Neuronal stem cell (in vitro differentiated cells): ENCODE data around the gene ROR1.

Experiments
- DNase-seq: peaks from one replicate; pipeline ENCODE4 v3.0.0-alpha.2; 2013; ENCODE audit warnings: low spot score
- H2AFZ ChIP-seq: one replicate; pipeline ENCODE4 v1.6.1; 2013; ENCODE audit warnings: mild to moderate bottlenecking, low read length, inconsistent platforms
- H2AK5ac ChIP-seq: 2 replicates; pipeline ENCODE4 v1.6.1; 2013; ENCODE audit warnings: low read depth, mild to moderate bottlenecking, inconsistent platforms, low read length, moderate library complexity, mixed read lengths
- H2BK120ac ChIP-seq: 2 replicates; pipeline ENCODE4 v1.6.1; 2013; ENCODE audit warnings: low read depth, mild to moderate bottlenecking, inconsistent platforms, low read length, moderate library complexity, mixed read lengths
- H2BK12ac ChIP-seq: one replicate; pipeline ENCODE4 v1.6.1; 2013; ENCODE audit warnings: low read length, inconsistent platforms
- H2BK15ac ChIP-seq: 2 replicates; pipeline ENCODE4 v1.6.1; 2013; ENCODE audit warnings: mild to moderate bottlenecking, low read length, inconsistent platforms, mixed read lengths
- H2BK5ac ChIP-seq: one replicate; pipeline ENCODE4 v1.6.1; 2013; ENCODE audit warnings: inconsistent platforms, mild to moderate bottlenecking, low read length, moderate library complexity
- H3K14ac ChIP-seq: one replicate; pipeline ENCODE4 v1.6.1; 2013; ENCODE audit warnings: low read length, inconsistent platforms
- H3K18ac ChIP-seq: 2 replicates; pipeline ENCODE4 v1.6.1; 2013; ENCODE audit warnings: low read length, inconsistent platforms
- H3K23ac ChIP-seq: 2 replicates; pipeline ENCODE4 v1.6.1; 2013; ENCODE audit warnings: low read depth, mild to moderate bottlenecking, mixed read lengths, low read length, inconsistent platforms; ENCODE audit not compliant: poor library complexity
- H3K27ac ChIP-seq: replicated peaks from 3 replicates; pipeline ENCODE4 v1.5.1; 2013; ENCODE audit warnings: low read length, inconsistent platforms
- H3K27me3 ChIP-seq, 3 experiments: 2 replicates each; pipeline ENCODE4 v1.6.1; 2013; ENCODE audit warnings: low read length in 3 of 3, mild to moderate bottlenecking in 2 of 3, inconsistent platforms in 1 of 3, low read depth in 1 of 3, mixed read lengths in 1 of 3, moderate library complexity in 1 of 3; ENCODE audit not compliant: control insufficient read depth in 3 of 3, insufficient read depth in 3 of 3
- H3K36me3 ChIP-seq, 2 donors: replicated peaks in 1 of 2; 2 replicates each; pipeline ENCODE4 v1.6.1; 2013; ENCODE audit warnings: low read length in 2 of 2; ENCODE audit not compliant: control insufficient read depth in 2 of 2, insufficient read depth in 2 of 2
- H3K4ac ChIP-seq: 2 replicates; pipeline ENCODE4 v1.6.1; 2013; ENCODE audit warnings: inconsistent platforms, mild to moderate bottlenecking, low read length, moderate library complexity
- H3K4me1 ChIP-seq, 2 donors: 1 replicate in 1 of 2; 2 replicates in 1 of 2; pipeline ENCODE4 v1.6.1; 2013; ENCODE audit warnings: low read length in 2 of 2, low read depth in 1 of 2; ENCODE audit not compliant: control insufficient read depth in 2 of 2, insufficient read depth in 1 of 2
- H3K4me2 ChIP-seq: one replicate; pipeline ENCODE4 v1.6.1; 2013; ENCODE audit warnings: mild to moderate bottlenecking, low read length, inconsistent platforms; ENCODE audit not compliant: insufficient read depth, poor library complexity, severe bottlenecking
- H3K4me3 ChIP-seq, 2 donors: 2 replicates each; pipeline ENCODE4 v1.5.1; 2013; ENCODE audit warnings: low read length in 2 of 2, mild to moderate bottlenecking in 2 of 2, inconsistent platforms in 1 of 2, moderate library complexity in 1 of 2
- H3K79me1 ChIP-seq: one replicate; pipeline ENCODE4 v1.6.1; 2013; ENCODE audit warnings: low read depth, mild to moderate bottlenecking, inconsistent platforms, low read length, moderate library complexity
- H3K9ac ChIP-seq: one replicate; pipeline ENCODE4 v1.6.1; 2013; ENCODE audit warnings: mild to moderate bottlenecking, low read depth, low read length, inconsistent platforms; ENCODE audit not compliant: poor library complexity
- H3K9me3 ChIP-seq, 2 donors: replicated peaks in 1 of 2; 2 replicates each; pipeline versions ENCODE3 to v1.6.1; 2013; ENCODE audit warnings: low read length in 2 of 2, mild to moderate bottlenecking in 2 of 2, inconsistent platforms in 1 of 2, low read depth in 1 of 2, mixed read lengths in 1 of 2, moderate library complexity in 1 of 2; ENCODE audit not compliant: control insufficient read depth in 2 of 2, insufficient read depth in 1 of 2
- H4K8ac ChIP-seq: one replicate; pipeline ENCODE4 v1.6.1; 2013; ENCODE audit warnings: low read depth, mild to moderate bottlenecking, inconsistent platforms, low read length, moderate library complexity
- H4K91ac ChIP-seq: one replicate; pipeline ENCODE4 v1.6.1; 2013; ENCODE audit warnings: low read length, low read depth, mild to moderate bottlenecking, inconsistent platforms; ENCODE audit not compliant: poor library complexity
- WGBS, 2 donors: extraction: QIAGEN DNeasy Blood & Tissue Kit; methylation state at CpG; one replicate each; pipeline ENCODE4 v1.1.7; 2013; ENCODE audit warnings: missing lambda C conversion rate in 2 of 2, mixed read lengths in 1 of 2; ENCODE audit not compliant: insufficient read length in 2 of 2, insufficient replicate concordance in 1 of 2; ENCODE audit errors: extremely low coverage in 2 of 2; 5-methylcytosine and 5-hydroxymethylcytosine counted together

The ROR1 gene

DNA sequence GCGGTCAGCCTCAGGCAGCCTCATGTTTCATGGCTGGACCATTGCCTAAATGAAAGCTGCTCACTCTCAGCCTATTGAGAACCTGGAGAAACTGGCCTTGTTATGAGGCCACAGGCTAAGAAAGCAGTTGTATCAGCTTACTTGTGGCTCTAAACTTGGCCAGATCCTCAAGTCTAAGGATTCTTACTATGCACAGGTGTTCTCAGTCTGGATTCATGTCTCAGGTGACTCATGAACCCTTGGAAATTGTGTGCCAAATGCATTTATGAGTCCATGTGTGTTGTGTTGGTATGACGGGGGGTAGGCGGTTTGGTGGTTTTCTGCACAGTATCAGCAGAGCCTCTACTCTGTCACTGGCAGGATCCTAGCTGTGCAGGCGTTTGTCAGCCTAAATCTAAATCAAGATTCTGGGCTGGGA, 90.4 kb downstream of the ROR1 start:
- H4K91ac ChIP-seq, result no peak overlapping the region

DNA sequence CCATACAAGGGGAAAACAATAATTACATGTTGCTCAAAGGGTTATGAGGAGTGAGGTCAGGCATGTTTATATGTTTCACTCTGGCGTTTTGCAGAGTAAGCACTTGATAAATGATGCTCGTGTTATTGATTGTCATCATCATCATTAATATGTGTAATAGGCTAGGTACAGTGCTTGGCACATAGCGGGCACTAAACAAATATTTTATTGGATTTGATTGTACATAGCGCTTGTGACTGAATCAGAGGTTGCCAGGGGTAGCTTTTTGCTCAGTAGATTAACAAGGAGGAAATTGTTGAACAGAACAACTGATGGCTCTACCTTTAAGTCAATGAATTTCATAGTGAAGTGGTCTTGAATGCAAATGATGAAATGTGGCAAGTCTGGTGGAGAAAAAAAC, 91.7 kb downstream of the ROR1 start:
- no peak overlapping the region for H3K14ac ChIP-seq
- no peak overlapping the region for H3K4me2 ChIP-seq
- no peak overlapping the region for H3K4ac ChIP-seq
- H3K18ac ChIP-seq, result no peak overlapping the region
- H3K23ac ChIP-seq, result no peak overlapping the region
- H3K4me3 ChIP-seq, result no peak overlapping the region
- H3K36me3 ChIP-seq, result no peaks in the 10 kb centered on the region
- no peak overlapping the region for H2AFZ ChIP-seq
- H3K27ac ChIP-seq, result no peak overlapping the region
- no peak for DNase-seq
- H3K9ac ChIP-seq, result no peak overlapping the region
- no peak overlapping the region for H2AK5ac ChIP-seq
- no peak overlapping the region for H2BK5ac ChIP-seq
- H2BK12ac ChIP-seq, result no peak overlapping the region
- no peak overlapping the region for H2BK120ac ChIP-seq
- WGBS, 2 donors, result no CpG with 5 or more reads among the region's 4 CpGs
- no peak overlapping the region for H2BK15ac ChIP-seq
- H3K27me3 ChIP-seq, result no peaks in the 10 kb centered on the region
- H3K79me1 ChIP-seq, result no peaks in the 10 kb centered on the region
- H4K8ac ChIP-seq, result no peak overlapping the region
- no peak overlapping the region for H4K91ac ChIP-seq
- H3K4me1 ChIP-seq, result peaks cover 5 to 8% of the 10 kb centered on the region in 2 donors
- H3K9me3 ChIP-seq, result no peaks in the 10 kb centered on the region

More for the DNA sequence above, 90.4 kb downstream of the ROR1 start:
- H3K79me1 ChIP-seq, result no peaks in the 10 kb centered on the region
- H3K4ac ChIP-seq, result no peak overlapping the region
- no peak overlapping the region for H3K4me3 ChIP-seq
- DNase-seq, result no peak
- H3K18ac ChIP-seq, result no peak overlapping the region
- no peak overlapping the region for H3K9ac ChIP-seq
- H4K8ac ChIP-seq, result no peak overlapping the region
- H3K4me2 ChIP-seq, result no peak overlapping the region
- WGBS, 2 donors, result no CpG with 5 or more reads among the region's 4 CpGs
- H2BK15ac ChIP-seq, result no peak overlapping the region
- no peak overlapping the region for H2BK120ac ChIP-seq
- no peak overlapping the region for H3K27ac ChIP-seq
- H3K23ac ChIP-seq, result no peak overlapping the region
- no peaks in the 10 kb centered on the region for H3K9me3 ChIP-seq
- H3K14ac ChIP-seq, result no peak overlapping the region
- no peak overlapping the region for H2BK5ac ChIP-seq
- H3K27me3 ChIP-seq, result no peaks in the 10 kb centered on the region
- H3K36me3 ChIP-seq, result no peaks in the 10 kb centered on the region
- H2AK5ac ChIP-seq, result no peak overlapping the region
- H2BK12ac ChIP-seq, result no peak overlapping the region
- H2AFZ ChIP-seq, result no peak overlapping the region
- H3K4me1 ChIP-seq, result peaks cover 5 to 10% of the 10 kb centered on the region in 2 donors

DNA sequence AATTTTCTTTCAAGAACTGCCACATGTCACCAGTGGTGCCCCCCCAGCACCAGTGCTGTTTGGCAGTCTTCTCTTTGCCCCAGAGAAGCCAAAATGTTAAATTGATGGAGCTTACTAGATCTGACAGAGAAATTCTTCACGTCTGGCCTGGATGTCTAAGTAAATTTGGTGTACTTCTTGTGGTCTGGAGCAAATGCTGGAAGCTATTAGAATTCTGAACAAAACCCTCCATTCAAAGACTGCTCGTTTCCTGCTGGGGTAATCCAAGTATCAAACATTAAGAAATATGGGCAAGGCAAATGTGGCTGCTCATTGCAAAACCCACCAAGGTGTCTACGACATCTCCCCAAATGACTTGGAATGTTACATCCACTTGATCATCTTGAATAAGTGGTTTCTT, 92.3 kb downstream of the ROR1 start:
- no peaks in the 10 kb centered on the region for H3K9me3 ChIP-seq
- no peak overlapping the region for H3K4ac ChIP-seq
- H3K79me1 ChIP-seq, result no peaks in the 10 kb centered on the region
- no peaks in the 10 kb centered on the region for H3K36me3 ChIP-seq
- no peak overlapping the region for H2BK12ac ChIP-seq
- no peak for DNase-seq
- no peak overlapping the region for H4K8ac ChIP-seq
- no peak overlapping the region for H2AK5ac ChIP-seq
- no peak overlapping the region for H2BK120ac ChIP-seq
- peaks cover 5 to 8% of the 10 kb centered on the region in 2 donors for H3K4me1 ChIP-seq
- H3K4me3 ChIP-seq, result no peak overlapping the region
- no peak overlapping the region for H2BK5ac ChIP-seq
- no peaks in the 10 kb centered on the region for H3K27me3 ChIP-seq
- H4K91ac ChIP-seq, result no peak overlapping the region
- no peak overlapping the region for H3K18ac ChIP-seq
- no peak overlapping the region for H2BK15ac ChIP-seq
- no peak overlapping the region for H3K9ac ChIP-seq
- WGBS, 2 donors, result no CpG with 5 or more reads among the region's 3 CpGs
- H3K27ac ChIP-seq, result no peak overlapping the region
- H3K14ac ChIP-seq, result no peak overlapping the region
- no peak overlapping the region for H3K4me2 ChIP-seq
- no peak overlapping the region for H2AFZ ChIP-seq
- H3K23ac ChIP-seq, result no peak overlapping the region

DNA sequence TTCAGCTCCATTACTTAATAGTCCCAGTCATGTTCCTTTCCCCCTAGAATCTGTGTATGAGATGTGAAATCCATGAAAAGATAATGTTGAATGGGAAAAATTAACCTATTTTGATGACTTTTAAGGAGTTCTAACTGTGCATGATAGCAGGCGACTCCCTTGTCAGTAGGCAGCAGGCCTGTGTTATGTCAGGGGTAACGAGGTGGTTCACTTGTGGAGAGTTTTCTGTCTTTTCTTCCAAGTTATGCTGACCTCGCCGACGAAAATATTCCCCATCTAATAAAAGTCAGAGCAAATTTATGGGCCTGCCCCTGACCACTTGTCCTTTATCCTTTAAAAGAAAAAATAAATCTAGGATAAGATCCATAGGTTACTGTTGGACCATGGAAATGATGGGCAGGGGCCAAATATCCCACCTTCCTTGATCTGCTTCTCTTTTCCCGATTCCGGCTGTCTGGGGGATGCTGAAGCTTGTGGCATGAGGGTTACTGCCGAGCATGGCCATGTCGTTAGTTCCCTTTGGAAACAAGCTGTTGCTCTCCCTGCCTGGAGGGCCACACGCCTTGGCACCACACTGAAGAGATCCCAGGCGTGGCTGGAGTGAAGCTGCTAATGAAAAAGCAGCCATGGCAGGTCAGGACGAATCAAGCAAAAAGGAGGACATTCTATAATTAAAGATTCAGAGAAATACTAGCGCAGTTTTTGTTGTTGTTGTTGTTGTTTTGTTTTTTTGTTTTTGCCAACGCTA, 93.8 kb downstream of the ROR1 start:
- H2BK15ac ChIP-seq, result no peak overlapping the region
- peaks cover 5 to 9% of the 10 kb centered on the region in 2 donors for H3K4me1 ChIP-seq
- H3K14ac ChIP-seq, result no peak overlapping the region
- H3K4me3 ChIP-seq, result no peak overlapping the region
- WGBS, 2 donors, result no CpG with 5 or more reads among the region's 14 CpGs
- H2AK5ac ChIP-seq, result no peak overlapping the region
- H3K4me2 ChIP-seq, result no peak overlapping the region
- H3K27me3 ChIP-seq, result no peaks in the 10 kb centered on the region
- no peak overlapping the region for H4K8ac ChIP-seq
- no peaks in the 10 kb centered on the region for H3K79me1 ChIP-seq
- no peak overlapping the region for H2BK120ac ChIP-seq
- H2BK5ac ChIP-seq, result no peak overlapping the region
- H4K91ac ChIP-seq, result no peak overlapping the region
- no peak overlapping the region for H3K27ac ChIP-seq
- H2BK12ac ChIP-seq, result no peak overlapping the region
- no peak overlapping the region for H3K9ac ChIP-seq
- no peak overlapping the region for H3K18ac ChIP-seq
- DNase-seq, result no peak
- H3K23ac ChIP-seq, result no peak overlapping the region
- H3K4ac ChIP-seq, result no peak overlapping the region
- H3K9me3 ChIP-seq, result no peaks in the 10 kb centered on the region
- H3K36me3 ChIP-seq, result no peaks in the 10 kb centered on the region
- H2AFZ ChIP-seq, result no peak overlapping the region
